Upper lobe of left lung (tissue), 6 donors: ENCODE results near the gene SBSN. TPM values are rescaled to one million over a fixed set of nuclear protein-coding genes. Genes with fewer than 3 reads are reported as not detected.

Experiments
- ATAC-seq, 2 donors: fragments of 200-7000 bp; cut with Tn5 transposase; one replicate each; pipeline ENCODE4 v1.9.1; 2022; ENCODE audit warnings: mild to moderate bottlenecking in 2 of 2, moderate library complexity in 2 of 2; ENCODE audit not compliant: low FRiP score in 2 of 2
- DNase-seq, 2 donors: peaks; one replicate each; pipeline ENCODE4 v3.0.0-alpha.2; 2019 to 2020
- H3K27ac ChIP-seq, 4 donors: fragments of 200-600 bp; sonication (generic); one replicate each; pipeline ENCODE4 v1.5.1; 2016 to 2019
- H3K27me3 ChIP-seq, 4 donors: fragments of 200-600 bp; sonication (generic); one replicate each; pipeline ENCODE4 v1.5.1; 2017 to 2019
- H3K36me3 ChIP-seq, 4 donors: fragments of 200-600 bp; sonication (generic); one replicate each; pipeline ENCODE4 v1.5.1; 2016 to 2019
- H3K4me1 ChIP-seq, 4 donors: fragments of 200-600 bp; sonication (generic); one replicate each; pipeline ENCODE4 v1.5.1; 2018 to 2019
- H3K4me3 ChIP-seq, 4 donors: fragments of 200-600 bp; sonication (generic); one replicate each; pipeline ENCODE4 v1.5.1; 2017 to 2019; ENCODE audit warnings: mild to moderate bottlenecking in 2 of 4, moderate library complexity in 1 of 4
- H3K9me3 ChIP-seq, 4 donors: fragments of 200-600 bp; sonication (generic); one replicate each; pipeline ENCODE4 v1.5.1; 2018 to 2019
- CTCF ChIP-seq, 6 experiments: fragments of 450-650 bp in 4 of 6; fragments of 200-600 bp in 2 of 6; sonication (generic) in 2 of 6; IDR thresholded peaks; one replicate each; pipeline ENCODE4 v1.5.1; 2016 to 2019; ENCODE audit warnings: antibody characterized with exemption in 6 of 6
- EP300 ChIP-seq, 4 donors: sonication (generic); formaldehyde crosslinking; IDR thresholded peaks; one replicate each; pipeline ENCODE4 v1.5.1; 2017; ENCODE audit warnings: antibody characterized with exemption in 4 of 4, control low read depth in 2 of 4
- POLR2A ChIP-seq, 4 donors: fragments of 450-650 bp; IDR thresholded peaks; one replicate each; pipeline ENCODE4 v1.5.1; 2016 to 2017; ENCODE audit warnings: antibody characterized with exemption in 4 of 4, mild to moderate bottlenecking in 2 of 4
- POLR2AphosphoS5 ChIP-seq, 2 donors: sonication (generic); formaldehyde crosslinking; IDR thresholded peaks; one replicate each; pipeline ENCODE4 v1.5.1; 2017; ENCODE audit warnings: antibody characterized with exemption in 2 of 2
- WGBS, 2 donors: methylation state at CpG; one replicate each; pipeline ENCODE4 v1.1.5; 2017 to 2018; 5-methylcytosine and 5-hydroxymethylcytosine counted together
- total RNA-seq, 6 donors: library from RNA; depleted of rRNA in 4 of 6; stranded (reverse); fragments of >200 nt in 4 of 6; gene quantifications; one replicate each; pipeline versions ENCODE4 v1.1.0 to v1.2.1, GENCODE V29; 2016 to 2021
- donor health status: DM: no; HTN: no; CAD: no; lungs with moderate emphysema.
- donor health status: DM: no; HTN: yes; CAD: no; lungs with severe emphysema.

Gene SBSN
- total RNA-seq, 6 donors from 2014 or later: not detected

- H3K4me1 ChIP-seq: peaks cover 7 to 24% (median 11%) of the 10 kb centered on the region in 4 donors
- H3K27ac ChIP-seq: no peak within 1 kb of the TSS
- no peaks in the 10 kb centered on the region for H3K27me3 ChIP-seq
- no peaks in the 10 kb centered on the region for H3K9me3 ChIP-seq
- H3K36me3 ChIP-seq: no peaks in the 10 kb centered on the region
- no peak for TF ChIP-seq POLR2AphosphoS5 (IDR thresholded peaks at IDR 0.05)
- peak in 1 of 6 experiments; percentile 11 for TF ChIP-seq CTCF (IDR thresholded peaks at IDR 0.05)
- DNase-seq (peak; percentile 38 to 44), ATAC-seq (no peak)
- WGBS, 2 donors: 21 to 30% methylated on average over 14 to 15 of the region's 15 CpGs
- no peak within 1 kb of the TSS for H3K4me3 ChIP-seq
Measured at GRCh38 chr19:35513628-35514281, 14.4 kb downstream of the SBSN start, which contains the start of gene DMKN. Gene DMKN, minus strand, starts transcription at chr19:35513649. Its CDS starts 174 bp downstream, at chr19:35513475.

- Histone ChIP-seq H3K27ac (no peak overlapping the region), H3K36me3 (no peaks in the 10 kb centered on the region), H3K27me3 (no peaks in the 10 kb centered on the region), H3K9me3 (no peaks in the 10 kb centered on the region), H3K4me1 (peaks cover 7 to 24% (median 11%) of the 10 kb centered on the region in 4 donors), H3K4me3 (no peak overlapping the region)
- WGBS, 2 donors: 79 to 84% methylated on average over 11 to 15 of the region's 15 CpGs
- peak in 1 of 2 donors; percentile 50 for DNase-seq
- no peak for ATAC-seq
- no peak for TF ChIP-seq POLR2A (IDR thresholded peaks at IDR 0.05)
- TF ChIP-seq POLR2AphosphoS5 (IDR thresholded peaks at IDR 0.05): no peak
- no peak for TF ChIP-seq EP300 (IDR thresholded peaks at IDR 0.05)
- no peak for TF ChIP-seq CTCF (IDR thresholded peaks at IDR 0.05)
Measured at GRCh38 chr19:35512831-35513627, 15.1 kb downstream of the SBSN start.

- no peaks in the 10 kb centered on the region for H3K36me3 ChIP-seq
- H3K9me3 ChIP-seq: no peaks in the 10 kb centered on the region
- 68 to 83% methylated on average over 5 to 7 of the region's 7 CpGs for WGBS, 2 donors
- no peak overlapping the region for H3K4me3 ChIP-seq
- H3K27me3 ChIP-seq: no peaks in the 10 kb centered on the region
- DNase-seq (no peak), ATAC-seq (no peak)
- peaks cover 7 to 24% (median 11%) of the 10 kb centered on the region in 4 donors for H3K4me1 ChIP-seq
- no peak overlapping the region for H3K27ac ChIP-seq
- TF ChIP-seq EP300 (IDR thresholded peaks at IDR 0.05) (no peak), POLR2AphosphoS5 (IDR thresholded peaks at IDR 0.05) (no peak), POLR2A (IDR thresholded peaks at IDR 0.05) (no peak), CTCF (IDR thresholded peaks at IDR 0.05) (no peak)
Measured at GRCh38 chr19:35511337-35511736, 16.8 kb downstream of the SBSN start.

GRCh38 chr19:35510626-35510964, 17.5 kb downstream of the SBSN start:
- H3K4me3 ChIP-seq: peak overlapping the region in 3 of 4 donors; percentile 42 to 48 (median 45)
- H3K27ac ChIP-seq: peak overlapping the region in 3 of 4 donors; percentile 75 to 81 (median 77)
- no peak for TF ChIP-seq EP300 (IDR thresholded peaks at IDR 0.05)
- peak in 1 of 6 experiments; percentile 11 for TF ChIP-seq CTCF (IDR thresholded peaks at IDR 0.05)
- 14% methylated on average over 12 of the region's 15 CpGs; no CpG with 5 or more reads in 1 of the 2 donors for WGBS, 2 donors
- no peaks in the 10 kb centered on the region for H3K36me3 ChIP-seq
- H3K27me3 ChIP-seq: no peaks in the 10 kb centered on the region
- DNase-seq (no peak), ATAC-seq (peak in 1 of 2 donors; percentile 11)
- H3K4me1 ChIP-seq: peaks cover 7 to 24% (median 11%) of the 10 kb centered on the region in 4 donors
- H3K9me3 ChIP-seq: no peaks in the 10 kb centered on the region
